SW 1271 (cell line): ENCODE measurements around the gene FHIT.

Experiments
- DNase-seq, 2 experiments: peaks; one replicate each; lab custom pipeline; 2025; lab: John Stamatoyannopoulos, UW

The FHIT gene

GRCh38 chr3:60216462-60217075 is 1034.7 kb downstream of the FHIT start:
- DNase-seq, result no peak

- DNase-seq, result no peak
Observed at GRCh38 chr3:60215946-60216345, 1035.3 kb downstream of the FHIT start.

GRCh38 chr3:60207905-60208304 is 1043.3 kb downstream of the FHIT start:
- DNase-seq, result no peak

GRCh38 chr3:60206206-60206605 is 1045.0 kb downstream of the FHIT start:
- no peak for DNase-seq

- no peak for DNase-seq
Observed at GRCh38 chr3:60202052-60202726, 1049.1 kb downstream of the FHIT start.

- no peak for DNase-seq
Observed at GRCh38 chr3:60199306-60199705, 1051.9 kb downstream of the FHIT start.

- no peak for DNase-seq
Observed at GRCh38 chr3:60198179-60198720, 1053.0 kb downstream of the FHIT start.

- DNase-seq, result no peak
Observed at GRCh38 chr3:60192297-60193114, 1058.7 kb downstream of the FHIT start.

- DNase-seq, result no peak
Observed at GRCh38 chr3:60190073-60190472, 1061.2 kb downstream of the FHIT start.

GRCh38 chr3:60189304-60189703 is 1061.9 kb downstream of the FHIT start:
- DNase-seq, result no peak

GRCh38 chr3:60188803-60189202 is 1062.4 kb downstream of the FHIT start:
- no peak for DNase-seq

GRCh38 chr3:60187343-60187742 is 1063.9 kb downstream of the FHIT start:
- DNase-seq, result no peak

- no peak for DNase-seq
Observed at GRCh38 chr3:60186359-60186758, 1064.9 kb downstream of the FHIT start.

- no peak for DNase-seq
Observed at GRCh38 chr3:60185161-60185560, 1066.1 kb downstream of the FHIT start.

- no peak for DNase-seq
Observed at GRCh38 chr3:60182697-60183096, 1068.6 kb downstream of the FHIT start.

- no peak for DNase-seq
Observed at GRCh38 chr3:60178931-60179653, 1072.2 kb downstream of the FHIT start.

GRCh38 chr3:60177726-60178125 is 1073.5 kb downstream of the FHIT start:
- no peak for DNase-seq

- no peak for DNase-seq
Observed at GRCh38 chr3:60176614-60177013, 1074.6 kb downstream of the FHIT start.

GRCh38 chr3:60175680-60176079 is 1075.6 kb downstream of the FHIT start:
- DNase-seq, result no peak

GRCh38 chr3:60169755-60170154 is 1081.5 kb downstream of the FHIT start:
- no peak for DNase-seq

- no peak for DNase-seq
Observed at GRCh38 chr3:60167186-60167585, 1084.1 kb downstream of the FHIT start.
